Adrenal gland (tissue), 5 donors: ENCODE data around the gene CCDC33.

Source experiments
- CTCF ChIP-seq, 6 experiments: fragments of 450-650 bp in 4 of 6; fragments of 200-600 bp in 2 of 6; sonication (generic) in 1 of 6; IDR thresholded peaks; 1 replicate in 5 of 6; 2 replicates in 1 of 6; pipeline versions ENCODE4 v1.5.1 to v1.8.0; 2016 to 2021; ENCODE audit warnings: antibody characterized with exemption in 6 of 6, mild to moderate bottlenecking in 2 of 6, moderate library complexity in 1 of 6
- POLR2A ChIP-seq, 2 donors: fragments of 450-650 bp; IDR thresholded peaks; one replicate each; pipeline ENCODE4 v1.6.1; 2017; ENCODE audit warnings: antibody characterized with exemption in 2 of 2, mild to moderate bottlenecking in 2 of 2, moderate library complexity in 1 of 2
- donor health status: DM: no; HTN: no; CAD: no.

- TF ChIP-seq CTCF (IDR thresholded peaks at IDR 0.05) (no peak), POLR2A (IDR thresholded peaks at IDR 0.05) (no peak)
These were observed 30.6 kb upstream of the CCDC33 start for GRCh38 chr15:74205582-74205947.
